GM18909 (cell line): Measurements from ENCODE around the gene TGFBR3L.
"Not testable (repeated sequence)": the region's sequence is repeated elsewhere in the genome, so short reads cannot be mapped to it uniquely, and the experiment has no call there.

ENCODE experiments used
- ATAC-seq: cut with Tn5 transposase; IDR thresholded peaks from one replicate; pipeline ENCODE4 v1.9.1; 2021; ENCODE audit warnings: mild to moderate bottlenecking; ENCODE audit not compliant: unreplicated experiment, poor library complexity

Gene TGFBR3L

GRCh38 chr19:7879111-7879807, 35.4 kb upstream of the TGFBR3L start:
- no peak for ATAC-seq

DNA sequence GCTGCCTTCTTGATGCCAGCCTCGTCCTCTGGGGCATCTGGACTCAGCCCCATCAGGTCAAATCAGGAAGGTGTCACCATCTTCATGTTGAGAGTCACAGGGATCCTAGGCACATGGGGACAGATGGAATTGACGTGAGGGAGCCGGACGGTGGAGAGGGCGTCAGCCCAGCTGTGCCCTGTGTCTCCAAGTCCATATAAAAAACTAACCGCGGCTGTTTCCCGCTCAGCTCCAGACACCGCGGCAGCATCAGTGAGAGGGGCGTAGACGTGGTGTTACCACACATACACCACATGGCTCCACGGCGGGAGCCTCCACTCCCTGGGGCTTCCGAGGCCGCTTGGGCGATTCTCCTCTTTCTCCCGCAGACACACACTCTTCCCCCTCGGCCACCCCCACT, 34.8 kb upstream of the TGFBR3L start:
- no peak for ATAC-seq

- ATAC-seq, result no peak
Measured at GRCh38 chr19:7881910-7882309, 32.7 kb upstream of the TGFBR3L start.

- no peak for ATAC-seq
Measured at GRCh38 chr19:7883105-7883504, 31.5 kb upstream of the TGFBR3L start.

- ATAC-seq, result no peak
Measured at GRCh38 chr19:7883796-7884570, 30.6 kb upstream of the TGFBR3L start.

DNA sequence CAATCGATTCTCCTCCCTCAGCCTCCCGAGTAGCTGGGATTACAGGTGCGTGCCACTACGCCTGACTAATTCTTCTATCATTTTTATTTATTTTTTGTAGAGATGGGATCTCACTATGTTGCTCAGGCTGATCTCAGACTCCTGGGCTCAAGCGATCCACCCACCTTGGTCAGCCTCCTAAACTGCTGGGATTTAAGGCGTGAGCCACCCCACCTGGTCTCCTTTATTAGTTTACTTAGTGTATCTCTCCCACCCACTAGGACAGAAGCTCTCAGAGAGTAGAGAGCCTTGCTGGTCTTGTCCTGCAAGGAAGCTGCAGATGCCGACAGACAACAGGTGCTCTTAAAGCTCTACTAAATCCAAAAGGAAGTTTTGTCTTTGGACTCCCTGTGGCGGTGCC, 28.8 kb upstream of the TGFBR3L start:
- ATAC-seq, result no peak

DNA sequence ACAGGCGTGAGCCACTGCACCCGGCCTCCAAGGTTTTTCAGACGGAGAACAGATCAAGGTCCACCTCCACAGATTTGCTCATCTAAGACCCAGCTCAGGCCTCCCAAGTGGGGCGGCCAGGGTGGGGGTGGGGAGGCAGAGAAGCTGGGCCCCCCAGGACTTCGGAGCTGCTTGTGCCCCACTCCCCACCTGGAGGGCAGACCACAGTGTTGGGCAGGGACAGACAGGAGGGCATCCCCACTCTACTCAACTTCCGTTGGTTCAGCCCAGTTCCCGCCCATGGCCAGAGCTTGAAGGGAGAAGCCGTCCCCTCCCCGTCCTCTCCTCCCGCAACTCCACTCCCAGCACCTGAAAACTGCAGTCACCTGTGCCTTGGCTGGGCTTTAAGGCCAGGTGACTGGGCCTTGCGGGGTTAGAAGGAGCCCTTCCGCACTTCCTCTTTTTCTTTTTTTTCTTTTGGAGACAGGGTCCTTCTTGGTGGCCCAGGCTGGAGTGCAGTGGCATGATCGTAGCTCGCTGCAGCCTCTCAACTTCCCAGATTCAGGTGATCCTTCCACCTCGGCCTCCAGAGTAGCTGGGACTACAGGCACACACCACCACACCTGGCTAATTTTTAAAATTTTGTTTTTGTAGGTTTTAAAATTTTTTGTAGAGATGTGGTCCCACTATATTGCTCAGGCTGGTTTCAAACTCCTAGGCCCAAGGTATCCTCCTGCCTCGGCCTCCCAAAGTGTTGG, 27.1 kb upstream of the TGFBR3L start:
- ATAC-seq, result no peak

- no peak for ATAC-seq
Measured at GRCh38 chr19:7888145-7888825, 26.3 kb upstream of the TGFBR3L start, which contains the start of gene LRRC8E. TSS of gene LRRC8E (plus strand) at chr19:7888510. CDS start at chr19:7895604, 7,094 bp downstream.

GRCh38 chr19:7888826-7889217, 25.8 kb upstream of the TGFBR3L start:
- no peak for ATAC-seq

DNA sequence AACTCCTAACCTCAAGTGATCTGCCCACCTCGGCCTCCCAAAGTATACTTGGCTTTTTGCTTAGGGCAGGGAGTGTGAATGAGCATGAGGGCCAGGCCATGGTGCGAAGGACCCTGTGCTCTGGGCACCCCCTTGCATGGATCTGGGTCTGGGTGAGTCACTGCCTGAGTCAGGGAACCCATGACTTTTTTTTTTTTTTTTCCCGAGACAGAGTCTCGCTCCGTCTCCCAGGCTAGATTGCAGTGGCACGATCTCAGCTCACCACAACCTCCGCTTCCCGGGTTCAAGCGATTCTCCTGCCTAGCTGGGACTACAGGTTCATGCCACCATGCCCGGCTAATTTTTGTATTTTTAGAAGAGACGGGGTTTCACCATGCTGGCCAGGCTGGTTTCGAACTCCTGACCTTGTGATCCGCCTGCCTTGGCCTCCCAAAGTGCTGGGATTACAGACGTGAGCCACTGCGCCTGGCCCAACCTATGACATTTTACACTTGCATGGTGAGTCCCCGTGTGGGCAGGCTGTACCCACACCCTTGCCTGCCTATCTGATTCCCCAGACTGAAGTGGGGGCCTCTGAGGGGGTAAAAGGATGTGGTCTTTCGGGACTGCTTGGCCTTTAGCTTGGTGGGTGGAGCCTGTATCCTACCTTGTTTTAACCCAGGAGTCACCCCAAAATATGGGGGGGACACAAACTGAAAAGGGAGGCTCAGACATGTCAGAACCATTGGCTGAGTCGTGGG, 21.1 kb upstream of the TGFBR3L start:
- not testable (repeated sequence) for ATAC-seq

DNA sequence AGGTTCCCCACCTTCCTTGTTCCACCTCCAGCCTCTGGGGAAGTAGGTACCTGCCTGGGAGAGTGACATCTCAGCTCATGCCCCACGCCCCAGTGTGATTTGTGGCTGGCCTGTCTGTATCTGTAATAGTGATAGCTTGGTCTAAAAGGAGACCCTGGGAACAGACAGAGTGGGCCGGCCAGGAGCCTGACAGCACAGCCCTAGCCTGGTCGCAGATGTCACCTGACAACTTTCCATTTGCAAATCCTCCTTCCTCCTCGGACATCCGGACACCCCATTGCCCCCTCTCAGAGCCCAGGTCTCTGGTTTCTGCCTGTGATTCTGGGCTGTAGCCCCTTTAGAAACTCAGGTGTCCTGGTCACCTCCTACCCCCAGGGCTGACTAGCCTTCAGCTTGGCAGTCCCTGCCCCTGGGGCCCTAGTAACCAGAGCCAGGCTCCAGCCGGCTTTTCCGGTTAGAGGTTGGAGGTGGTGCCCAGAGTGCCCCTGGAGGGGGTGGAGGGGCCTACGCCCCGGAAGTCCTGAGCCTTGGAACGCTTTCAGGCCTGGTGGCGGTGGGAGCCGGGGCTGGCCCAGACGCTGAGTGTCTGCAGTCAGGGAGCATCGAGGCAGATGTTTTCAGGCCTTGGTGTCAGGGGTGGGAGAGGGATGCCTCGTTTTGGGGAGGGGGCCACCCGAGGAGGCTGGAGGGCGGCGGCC, 19.9 kb upstream of the TGFBR3L start:
- no peak for ATAC-seq

DNA sequence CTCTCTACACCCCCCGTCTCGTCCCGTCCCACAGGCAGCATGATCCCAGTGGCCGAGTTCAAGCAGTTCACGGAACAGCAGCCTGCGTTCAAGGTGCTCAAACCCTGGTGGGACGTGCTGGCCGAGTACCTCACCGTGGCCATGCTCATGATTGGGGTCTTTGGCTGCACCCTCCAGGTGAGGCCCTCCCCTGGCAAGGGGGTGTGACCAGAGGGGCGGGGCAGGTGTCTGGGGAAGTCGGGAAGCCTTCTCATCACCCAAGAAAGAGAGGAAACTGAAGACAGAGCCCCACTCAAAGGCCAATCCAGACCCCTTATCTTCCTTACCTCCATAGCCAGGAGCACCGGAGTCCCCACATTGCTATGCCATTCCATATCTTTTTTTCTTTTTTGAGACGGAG, 19.1 kb upstream of the TGFBR3L start:
- ATAC-seq, result no peak

DNA sequence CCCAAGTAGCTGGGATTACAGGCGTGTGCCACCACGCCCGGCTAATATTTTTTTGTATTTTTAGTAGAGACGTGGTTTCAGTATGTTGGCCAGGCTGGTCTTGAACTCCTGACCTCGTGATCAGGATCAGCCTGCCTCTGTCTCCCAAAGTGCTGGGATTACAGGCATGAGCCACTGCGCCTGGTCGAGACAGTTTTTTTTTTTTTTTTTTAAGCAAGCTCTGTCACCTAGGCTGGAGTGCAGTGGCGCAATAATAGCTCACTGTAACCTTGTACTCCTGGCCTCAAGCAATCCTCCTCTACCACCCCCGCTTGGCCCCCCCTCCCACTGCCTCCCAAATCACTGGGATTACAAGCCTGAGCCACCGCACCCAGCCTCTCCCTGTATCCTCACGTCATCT, 17.3 kb upstream of the TGFBR3L start:
- no peak for ATAC-seq

- ATAC-seq, result no peak
Measured at GRCh38 chr19:7898967-7899366, 15.7 kb upstream of the TGFBR3L start.

DNA sequence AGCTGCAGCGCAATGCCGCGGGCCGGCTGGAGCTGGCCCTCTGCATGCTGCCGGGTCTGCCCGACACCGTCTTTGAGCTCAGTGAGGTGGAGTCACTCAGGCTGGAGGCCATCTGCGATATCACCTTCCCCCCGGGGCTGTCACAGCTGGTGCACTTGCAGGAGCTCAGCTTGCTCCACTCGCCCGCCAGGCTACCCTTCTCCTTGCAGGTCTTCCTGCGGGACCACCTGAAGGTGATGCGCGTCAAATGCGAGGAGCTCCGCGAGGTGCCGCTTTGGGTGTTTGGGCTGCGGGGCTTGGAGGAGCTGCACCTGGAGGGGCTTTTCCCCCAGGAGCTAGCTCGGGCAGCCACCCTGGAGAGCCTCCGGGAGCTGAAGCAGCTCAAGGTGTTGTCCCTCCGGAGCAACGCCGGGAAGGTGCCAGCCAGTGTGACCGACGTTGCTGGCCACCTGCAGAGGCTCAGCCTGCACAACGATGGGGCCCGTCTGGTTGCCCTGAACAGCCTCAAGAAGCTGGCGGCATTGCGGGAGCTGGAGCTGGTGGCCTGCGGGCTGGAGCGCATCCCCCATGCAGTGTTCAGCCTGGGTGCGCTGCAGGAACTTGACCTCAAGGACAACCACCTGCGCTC, 14.8 kb upstream of the TGFBR3L start:
- no peak for ATAC-seq

DNA sequence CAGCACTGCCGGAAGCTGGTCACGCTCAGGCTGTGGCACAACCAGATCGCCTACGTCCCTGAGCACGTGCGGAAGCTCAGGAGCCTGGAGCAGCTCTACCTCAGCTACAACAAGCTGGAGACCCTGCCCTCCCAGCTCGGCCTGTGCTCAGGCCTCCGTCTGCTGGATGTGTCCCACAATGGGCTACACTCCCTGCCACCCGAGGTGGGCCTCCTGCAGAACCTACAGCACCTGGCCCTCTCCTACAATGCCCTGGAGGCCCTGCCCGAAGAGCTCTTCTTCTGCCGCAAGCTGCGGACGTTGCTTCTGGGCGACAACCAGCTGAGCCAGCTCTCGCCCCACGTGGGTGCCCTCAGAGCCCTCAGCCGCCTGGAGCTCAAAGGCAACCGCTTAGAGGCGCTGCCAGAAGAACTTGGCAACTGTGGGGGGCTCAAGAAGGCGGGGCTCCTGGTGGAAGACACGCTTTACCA, 14.2 kb upstream of the TGFBR3L start:
- ATAC-seq, result no peak

- no peak for ATAC-seq
Measured at GRCh38 chr19:7900931-7901330, 13.7 kb upstream of the TGFBR3L start.

GRCh38 chr19:7901337-7901736, 13.3 kb upstream of the TGFBR3L start:
- ATAC-seq, result no peak

GRCh38 chr19:7902796-7903243, 11.8 kb upstream of the TGFBR3L start:
- ATAC-seq, result no peak
